ENCODE results near the gene GYS1. TPM values are rescaled to one million over a fixed set of nuclear protein-coding genes. Genes with fewer than 3 reads are reported as not detected.

GYS1 gene
- total and polyA plus RNA-seq, 8 donors = 13.0 to 63.6 (median 26.0) TPM

GRCh38 chr19:48955308-48955958 is 37.7 kb downstream of the GYS1 start:
- intact Hi-C loops (cut with DNase I; ENCODE audit: low total_unique reads) = no loop called here

GRCh38 chr19:48954595-48955307 is 38.4 kb downstream of the GYS1 start, which contains the start of gene BAX:
Gene BAX (plus strand): TSS chr19:48954875. CDS start chr19:48954929, 54 bp downstream.
- Histone ChIP-seq H3K36me3 (peaks cover 0 to 12% (median 3%) of the 10 kb centered on the region in 4 donors), H3K4me3 (peak within 1 kb of the TSS; percentile 68 to 98 (median 79)), H3K27me3 (no peaks in the 10 kb centered on the region), H3K4me1 (peaks cover 9 to 33% (median 20%) of the 10 kb centered on the region in 4 donors), H3K27ac (peak within 1 kb of the TSS; percentile 81 to 89 (median 88)), H3K9me3 (no peaks in the 10 kb centered on the region)
- TF ChIP-seq EP300 (IDR thresholded peaks at IDR 0.05) (no peak), POLR2AphosphoS5 (IDR thresholded peaks at IDR 0.05) (peak; percentile 83 to 97 (median 94)), POLR2A (IDR thresholded peaks at IDR 0.05) (no peak)
- 0 to 1% (median 0%) methylated on average over 19 to 69 of the region's 71 CpGs for WGBS, 5 donors
- intact Hi-C loops (cut with DNase I; ENCODE audit: low total_unique reads) = no loop called here
- peak; percentile 98 to 99 for DNase-seq

More at GRCh38 chr19:48955308-48955958, 37.7 kb downstream of the GYS1 start:
- peaks cover 0 to 12% (median 3%) of the 10 kb centered on the region in 4 donors for H3K36me3 ChIP-seq
- peak overlapping the region; percentile 81 to 89 (median 88) for H3K27ac ChIP-seq
- no peaks in the 10 kb centered on the region for H3K27me3 ChIP-seq
- no peaks in the 10 kb centered on the region for H3K9me3 ChIP-seq
- TF ChIP-seq EP300 (IDR thresholded peaks at IDR 0.05) = no peak
- TF ChIP-seq POLR2A (IDR thresholded peaks at IDR 0.05) = no peak
- TF ChIP-seq CTCF (IDR thresholded peaks at IDR 0.05) = no peak
- no peak for TF ChIP-seq POLR2AphosphoS5 (IDR thresholded peaks at IDR 0.05)
- peaks cover 9 to 40% (median 22%) of the 10 kb centered on the region in 4 donors for H3K4me1 ChIP-seq
- WGBS, 5 donors = 37 to 51% (median 50%) methylated on average over 8 to 16 of the region's 16 CpGs
- peak overlapping the region; percentile 68 to 98 (median 79) for H3K4me3 ChIP-seq
- no peak for DNase-seq

GRCh38 chr19:48953990-48954594 is 39.0 kb downstream of the GYS1 start:
- Histone ChIP-seq H3K4me3 (peak overlapping the region; percentile 68 to 98 (median 79)), H3K9me3 (no peaks in the 10 kb centered on the region), H3K4me1 (peaks cover 9 to 28% (median 20%) of the 10 kb centered on the region in 4 donors), H3K27me3 (no peaks in the 10 kb centered on the region), H3K27ac (peak overlapping the region; percentile 81 to 89 (median 88)), H3K36me3 (peaks cover 0 to 12% (median 3%) of the 10 kb centered on the region in 4 donors)
- intact Hi-C loops (cut with DNase I; ENCODE audit: low total_unique reads) = no loop called here
- DNase-seq = no peak
- WGBS, 5 donors = 34 to 49% (median 45%) methylated on average over 11 of the region's 11 CpGs
- TF ChIP-seq CTCF (IDR thresholded peaks at IDR 0.05) (no peak), POLR2AphosphoS5 (IDR thresholded peaks at IDR 0.05) (no peak), EP300 (IDR thresholded peaks at IDR 0.05) (no peak), POLR2A (IDR thresholded peaks at IDR 0.05) (no peak)

- WGBS, 5 donors = 73 to 85% (median 81%) methylated on average over 4 of the region's 4 CpGs
- intact Hi-C loops (cut with DNase I; ENCODE audit: low total_unique reads) = no loop called here
- DNase-seq = no peak
- Histone ChIP-seq H3K9me3 (no peaks in the 10 kb centered on the region), H3K4me1 (peaks cover 9 to 28% (median 20%) of the 10 kb centered on the region in 4 donors), H3K36me3 (peaks cover 0 to 12% (median 3%) of the 10 kb centered on the region in 4 donors), H3K4me3 (no peak overlapping the region), H3K27me3 (no peaks in the 10 kb centered on the region), H3K27ac (peak overlapping the region in 1 of 5 donors; percentile 89)
- TF ChIP-seq POLR2AphosphoS5 (IDR thresholded peaks at IDR 0.05) = no peak
- no peak for TF ChIP-seq CTCF (IDR thresholded peaks at IDR 0.05)
- TF ChIP-seq EP300 (IDR thresholded peaks at IDR 0.05) = no peak
- no peak for TF ChIP-seq POLR2A (IDR thresholded peaks at IDR 0.05)
Observed at GRCh38 chr19:48953141-48953540, 40.0 kb downstream of the GYS1 start.

All from stomach (tissue), 9 donors.